Muscle of leg (tissue), 11 donors: ENCODE measurements around the gene LRRFIP1. TPM values are rescaled to one million over a fixed set of nuclear protein-coding genes. Genes with fewer than 3 reads are reported as not detected.

Experiments
- DNase-seq: peaks from one replicate; pipeline ENCODE4 v3.0.0; 2013
- H3K27ac ChIP-seq: one replicate; pipeline ENCODE4 v1.5.1; 2013; ENCODE audit warnings: mild to moderate bottlenecking, low read length, control low read depth
- H3K27me3 ChIP-seq: one replicate; pipeline ENCODE4 v1.6.1; 2013; ENCODE audit warnings: low read length; ENCODE audit not compliant: control insufficient read depth, insufficient read depth
- H3K36me3 ChIP-seq: one replicate; pipeline ENCODE4 v1.6.1; 2013; ENCODE audit warnings: low read length; ENCODE audit not compliant: control insufficient read depth, insufficient read depth
- H3K4me1 ChIP-seq: one replicate; pipeline ENCODE4 v1.6.1; 2013; ENCODE audit warnings: low read length; ENCODE audit not compliant: control insufficient read depth, insufficient read depth
- H3K4me3 ChIP-seq: one replicate; pipeline ENCODE4 v1.5.1; 2013; ENCODE audit warnings: low read length, control low read depth
- H3K9me3 ChIP-seq: replicated peaks from 2 replicates; pipeline ENCODE4 v1.6.1; 2013; ENCODE audit warnings: low read depth, low read length; ENCODE audit not compliant: control insufficient read depth
- WGBS: methylation state at CpG from one replicate; pipeline ENCODE4 v1.1.5; 2013; ENCODE audit warnings: missing lambda C conversion rate; ENCODE audit not compliant: insufficient coverage; 5-methylcytosine and 5-hydroxymethylcytosine counted together
- polyA plus RNA-seq, 8 donors: library from polyadenylated mRNA; unstranded; fragments of 120-200 nt; gene quantifications; one replicate each; pipeline versions ENCODE4 v1.2.1 to v1.2.3, GENCODE V29; 2013; ENCODE audit warnings: inconsistent platforms in 1 of 8, low replicate concordance in 1 of 8; ENCODE audit not compliant: insufficient read length in 8 of 8, insufficient read depth in 1 of 8
- total RNA-seq: library from RNA; stranded (reverse); fragments of 120-200 nt; gene quantifications from one replicate; pipeline ENCODE4 v1.2.4, GENCODE V29; 2013

The LRRFIP1 gene
- total and polyA plus RNA-seq, 9 donors, result 95.1 to 182 (median 113) TPM

- WGBS, result no CpG with 5 or more reads among the region's 7 CpGs
- no peak for DNase-seq
Observed at GRCh38 chr2:237695201-237695780, 67.9 kb downstream of the LRRFIP1 start.

GRCh38 chr2:237696461-237696860, 69.1 kb downstream of the LRRFIP1 start:
- H3K4me1 ChIP-seq, result peaks cover 70% of the 10 kb centered on the region
- H3K27me3 ChIP-seq, result no peaks in the 10 kb centered on the region
- DNase-seq, result no peak
- WGBS, result no CpG with 5 or more reads among the region's 5 CpGs
- H3K36me3 ChIP-seq, result peaks cover 3% of the 10 kb centered on the region
- no peaks in the 10 kb centered on the region for H3K9me3 ChIP-seq
- H3K27ac ChIP-seq, result peak overlapping the region; percentile 17
- no peak overlapping the region for H3K4me3 ChIP-seq

More at GRCh38 chr2:237695201-237695780, 67.9 kb downstream of the LRRFIP1 start:
- peak overlapping the region; percentile 77 for H3K27ac ChIP-seq
- H3K27me3 ChIP-seq, result no peaks in the 10 kb centered on the region
- H3K4me3 ChIP-seq, result no peak overlapping the region
- no peaks in the 10 kb centered on the region for H3K9me3 ChIP-seq
- peaks cover 66% of the 10 kb centered on the region for H3K4me1 ChIP-seq
- H3K36me3 ChIP-seq, result peaks cover 3% of the 10 kb centered on the region

GRCh38 chr2:237697586-237698357, 70.4 kb downstream of the LRRFIP1 start:
- H3K4me3 ChIP-seq, result no peak overlapping the region
- no peaks in the 10 kb centered on the region for H3K9me3 ChIP-seq
- no peak for DNase-seq
- peaks cover 77% of the 10 kb centered on the region for H3K4me1 ChIP-seq
- peaks cover 3% of the 10 kb centered on the region for H3K36me3 ChIP-seq
- H3K27ac ChIP-seq, result peak overlapping the region; percentile 22
- H3K27me3 ChIP-seq, result no peaks in the 10 kb centered on the region
- WGBS, result 49% methylated on average over 5 of the region's 13 CpGs

- 57% methylated on average over 3 of the region's 5 CpGs for WGBS
- H3K36me3 ChIP-seq, result peaks cover 3% of the 10 kb centered on the region
- no peak overlapping the region for H3K4me3 ChIP-seq
- peaks cover 78% of the 10 kb centered on the region for H3K4me1 ChIP-seq
- no peaks in the 10 kb centered on the region for H3K9me3 ChIP-seq
- no peaks in the 10 kb centered on the region for H3K27me3 ChIP-seq
- no peak overlapping the region for H3K27ac ChIP-seq
- DNase-seq, result no peak
Observed at GRCh38 chr2:237698358-237698694, 70.9 kb downstream of the LRRFIP1 start.

- Histone ChIP-seq H3K4me3 (no peak overlapping the region), H3K4me1 (peaks cover 73% of the 10 kb centered on the region)
- 82% methylated on average over 16 of the region's 19 CpGs for WGBS
Observed at GRCh38 chr2:237699870-237700511, 72.6 kb downstream of the LRRFIP1 start.

GRCh38 chr2:237700512-237701032, 73.2 kb downstream of the LRRFIP1 start:
- no peak overlapping the region for H3K4me3 ChIP-seq

More at GRCh38 chr2:237699870-237700511, 72.6 kb downstream of the LRRFIP1 start:
- no peaks in the 10 kb centered on the region for H3K27me3 ChIP-seq
- no peaks in the 10 kb centered on the region for H3K9me3 ChIP-seq
- DNase-seq, result no peak
- peak overlapping the region; percentile 91 for H3K27ac ChIP-seq
- H3K36me3 ChIP-seq, result peaks cover 3% of the 10 kb centered on the region

GRCh38 chr2:237701033-237701858, 73.9 kb downstream of the LRRFIP1 start:
- no peaks in the 10 kb centered on the region for H3K27me3 ChIP-seq
- no peak overlapping the region for H3K4me3 ChIP-seq
- peak overlapping the region; percentile 91 for H3K27ac ChIP-seq
- no peaks in the 10 kb centered on the region for H3K9me3 ChIP-seq
- peaks cover 7% of the 10 kb centered on the region for H3K36me3 ChIP-seq
- 59% methylated on average over 13 of the region's 17 CpGs for WGBS
- no peak for DNase-seq
- H3K4me1 ChIP-seq, result peaks cover 68% of the 10 kb centered on the region

More at GRCh38 chr2:237700512-237701032, 73.2 kb downstream of the LRRFIP1 start:
- peak; percentile 94 for DNase-seq
- Histone ChIP-seq H3K9me3 (no peaks in the 10 kb centered on the region), H3K4me1 (peaks cover 70% of the 10 kb centered on the region), H3K27ac (peak overlapping the region; percentile 91), H3K27me3 (no peaks in the 10 kb centered on the region), H3K36me3 (peaks cover 3% of the 10 kb centered on the region)
- 15% methylated on average over 9 of the region's 13 CpGs for WGBS

GRCh38 chr2:237701859-237702390, 74.5 kb downstream of the LRRFIP1 start:
- no peak overlapping the region for H3K4me3 ChIP-seq
- DNase-seq, result no peak
- WGBS, result 83% methylated on average over 3 of the region's 10 CpGs
- peak overlapping the region; percentile 91 for H3K27ac ChIP-seq
- peaks cover 62% of the 10 kb centered on the region for H3K4me1 ChIP-seq
- no peaks in the 10 kb centered on the region for H3K9me3 ChIP-seq
- H3K36me3 ChIP-seq, result peaks cover 7% of the 10 kb centered on the region
- no peaks in the 10 kb centered on the region for H3K27me3 ChIP-seq

GRCh38 chr2:237702441-237703391, 75.3 kb downstream of the LRRFIP1 start:
- H3K4me3 ChIP-seq, result no peak overlapping the region

More at GRCh38 chr2:237702441-237703391, 75.3 kb downstream of the LRRFIP1 start:
- H3K9me3 ChIP-seq, result no peaks in the 10 kb centered on the region
- no peaks in the 10 kb centered on the region for H3K27me3 ChIP-seq
- peaks cover 62% of the 10 kb centered on the region for H3K4me1 ChIP-seq
- DNase-seq, result peak; percentile 62
- H3K27ac ChIP-seq, result peak overlapping the region; percentile 91
- 29% methylated on average over 6 of the region's 17 CpGs for WGBS
- H3K36me3 ChIP-seq, result peaks cover 7% of the 10 kb centered on the region
